Astrocyte of the spinal cord (primary cell): ENCODE results near the gene MPDU1.

Experiments used
- DNase-seq: peaks from one replicate; pipeline ENCODE4 v3.0.0; 2011; ENCODE audit warnings: low read depth, low spot score
- H3K4me3 ChIP-seq: 2 replicates; pipeline ENCODE4 v1.5.1; 2011; ENCODE audit warnings: low read depth, mild to moderate bottlenecking, low read length, moderate library complexity
- in situ Hi-C: cut with HindIII; loops from 2 replicates; pipeline ENCODE4 v1.10.0; 2017; ENCODE audit warnings: low sequenced_read_pairs
- TF ChIP-seq, protein P1 (sequence below): IDR thresholded peaks from 2 replicates; pipeline ENCODE4 v1.5.1; 2012; ENCODE audit warnings: low read depth, mild to moderate bottlenecking, low read length, inconsistent platforms

The MPDU1 gene

DNA sequence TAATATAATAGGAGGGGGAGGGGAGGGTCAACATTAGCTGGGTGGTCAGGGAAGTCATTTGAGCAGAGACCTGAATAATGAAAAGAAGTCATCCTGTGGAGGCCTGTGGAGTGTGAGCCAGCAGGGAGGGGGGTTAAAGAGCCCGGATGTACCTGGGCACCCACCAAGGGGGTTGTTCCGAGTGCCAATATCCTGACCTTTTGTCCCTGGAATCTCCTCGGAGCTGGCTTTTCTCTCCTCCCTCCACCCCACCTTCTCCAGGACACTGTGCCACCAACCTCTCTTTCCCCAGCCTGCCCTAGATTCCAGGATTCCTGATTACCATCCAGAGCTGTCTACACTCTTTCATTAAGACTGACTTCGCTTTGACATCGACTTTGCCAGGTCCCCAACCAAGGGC is 52.5 kb downstream of the MPDU1 start:
- in situ Hi-C loops: no loop called here
- DNase-seq: no peak
- no peak overlapping the region for H3K4me3 ChIP-seq
- TF ChIP-seq, protein P1, sequence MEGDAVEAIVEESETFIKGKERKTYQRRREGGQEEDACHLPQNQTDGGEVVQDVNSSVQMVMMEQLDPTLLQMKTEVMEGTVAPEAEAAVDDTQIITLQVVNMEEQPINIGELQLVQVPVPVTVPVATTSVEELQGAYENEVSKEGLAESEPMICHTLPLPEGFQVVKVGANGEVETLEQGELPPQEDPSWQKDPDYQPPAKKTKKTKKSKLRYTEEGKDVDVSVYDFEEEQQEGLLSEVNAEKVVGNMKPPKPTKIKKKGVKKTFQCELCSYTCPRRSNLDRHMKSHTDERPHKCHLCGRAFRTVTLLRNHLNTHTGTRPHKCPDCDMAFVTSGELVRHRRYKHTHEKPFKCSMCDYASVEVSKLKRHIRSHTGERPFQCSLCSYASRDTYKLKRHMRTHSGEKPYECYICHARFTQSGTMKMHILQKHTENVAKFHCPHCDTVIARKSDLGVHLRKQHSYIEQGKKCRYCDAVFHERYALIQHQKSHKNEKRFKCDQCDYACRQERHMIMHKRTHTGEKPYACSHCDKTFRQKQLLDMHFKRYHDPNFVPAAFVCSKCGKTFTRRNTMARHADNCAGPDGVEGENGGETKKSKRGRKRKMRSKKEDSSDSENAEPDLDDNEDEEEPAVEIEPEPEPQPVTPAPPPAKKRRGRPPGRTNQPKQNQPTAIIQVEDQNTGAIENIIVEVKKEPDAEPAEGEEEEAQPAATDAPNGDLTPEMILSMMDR: no peak
